ENCODE results near the gene NECTIN3. TPM values are rescaled to one million over a fixed set of nuclear protein-coding genes. Genes with fewer than 3 reads are reported as not detected.

The NECTIN3 gene
- total and polyA plus RNA-seq, 10 of the 15 experiments (the other 5 are each of a cell fraction or from before 2014, with no cell fraction given), result 0.21 TPM; not detected in 9

DNA sequence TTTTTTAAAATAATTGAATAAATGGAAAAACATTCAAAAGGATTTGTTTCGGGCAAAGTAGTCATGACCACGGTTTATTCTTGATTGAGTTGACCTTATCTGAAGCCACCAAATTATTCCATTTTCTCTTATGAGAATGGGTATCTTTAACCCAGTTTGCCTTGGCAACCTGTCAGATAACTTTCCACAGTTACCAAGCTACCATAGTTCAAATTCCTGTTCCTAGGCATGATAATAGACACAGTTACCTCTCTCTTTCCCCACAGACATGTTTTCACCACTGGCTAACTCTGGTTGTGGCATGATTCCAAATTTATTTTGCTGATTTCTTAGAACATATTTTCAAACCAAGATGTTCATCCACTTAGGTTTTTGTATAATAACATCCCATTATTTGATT, 84.9 kb downstream of the NECTIN3 start:
- Histone ChIP-seq H3K9ac (ENCODE audit: control insufficient read depth, insufficient read depth, low read length) (no peak overlapping the region), H4K20me1 (ENCODE audit: control insufficient read depth, insufficient read depth) (no peaks in the 10 kb centered on the region), H3K36me3 (ENCODE audit: control insufficient read depth in 2 of 2, insufficient read depth in 2 of 2, low read length in 1 of 2) (no peaks in the 10 kb centered on the region), H3K79me2 (ENCODE audit: control insufficient read depth, insufficient read depth, low read length) (no peaks in the 10 kb centered on the region), H3K4me3 (no peak overlapping the region), H2AFZ (ENCODE audit: control insufficient read depth, low read depth, low read length) (no peak overlapping the region), H3K4me2 (ENCODE audit: control insufficient read depth, insufficient read depth) (no peak overlapping the region), H3K27me3 (replicated peaks in 1 of 2; ENCODE audit: control insufficient read depth in 2 of 2, insufficient read depth in 2 of 2, low read length in 1 of 2) (no peaks in the 10 kb centered on the region), H3K4me1 (ENCODE audit: control insufficient read depth, insufficient read depth, low read length) (no peaks in the 10 kb centered on the region), H3K27ac (ENCODE audit: control insufficient read depth, insufficient read depth) (no peak overlapping the region), H3K9me3 (replicated peaks; ENCODE audit: control insufficient read depth, insufficient read depth, low read length) (no peaks in the 10 kb centered on the region)
- CTCF ChIA-PET, result no interaction called here
- WGBS (ENCODE audit: insufficient coverage, insufficient replicate concordance, low lambda C conversion rate, missing lambda C conversion rate), result 51% methylated on average over 2 of the region's 2 CpGs
- TF ChIP-seq MEF2A (IDR thresholded peaks at IDR 0.05; ENCODE audit: insufficient read depth, low read depth, low read length), result no peak
- no peak for TF ChIP-seq POLR2AphosphoS2 (IDR thresholded peaks at IDR 0.05; ENCODE audit: low read depth, low read length)
- TF ChIP-seq TCF3 (IDR thresholded peaks at IDR 0.05; ENCODE audit: borderline replicate concordance, insufficient read depth, low read depth, low read length), result no peak
- no peak for TF ChIP-seq CHD2 (IDR thresholded peaks at IDR 0.05; ENCODE audit: borderline replicate concordance, low read depth, low read length)
- no peak for TF ChIP-seq MYB (IDR thresholded peaks at IDR 0.05; ENCODE audit: borderline replicate concordance, low read depth, low read length)
- no peak for TF ChIP-seq ATF7 (IDR thresholded peaks at IDR 0.05; ENCODE audit: low read depth)
- TF ChIP-seq KDM1A (IDR thresholded peaks at IDR 0.05; ENCODE audit: borderline replicate concordance), result no peak
- FAIRE-seq, result no peak
- intact Hi-C loops (cut with micrococcal nuclease; ENCODE audit: unreplicated experiment) (no loop called here), in situ Hi-C loops (cut with MboI) (no loop called here)
- RAD21 ChIA-PET (ENCODE audit: unreplicated experiment), result no interaction called here
- DNase-seq (ENCODE audit: low read depth, low spot score), result no peak
- no peak for ATAC-seq
- SMC1A ChIA-PET (ENCODE audit: uncharacterized antibody, unreplicated experiment), result no interaction called here
- POLR2A ChIA-PET, result no interaction called here
- BruUV-seq (replicated peaks), result no TSS peak

GRCh38 chr3:111159391-111159790, 87.8 kb downstream of the NECTIN3 start:
- DNase-seq (ENCODE audit: low read depth, low spot score) (no peak), ATAC-seq (no peak), FAIRE-seq (no peak)
- H2AFZ ChIP-seq (ENCODE audit: control insufficient read depth, low read depth, low read length), result no peak overlapping the region
- H4K20me1 ChIP-seq (ENCODE audit: control insufficient read depth, insufficient read depth), result no peaks in the 10 kb centered on the region
- no TSS peak for BruUV-seq (replicated peaks)
- H3K9ac ChIP-seq (ENCODE audit: control insufficient read depth, insufficient read depth, low read length), result no peak overlapping the region
- H3K9me3 ChIP-seq (replicated peaks; ENCODE audit: control insufficient read depth, insufficient read depth, low read length), result no peaks in the 10 kb centered on the region
- no peaks in the 10 kb centered on the region for H3K4me1 ChIP-seq (ENCODE audit: control insufficient read depth, insufficient read depth, low read length)
- RAD21 ChIA-PET (ENCODE audit: unreplicated experiment), result no interaction called here
- POLR2A ChIA-PET, result no interaction called here
- H3K4me3 ChIP-seq, result no peak overlapping the region
- WGBS (ENCODE audit: insufficient coverage, insufficient replicate concordance, low lambda C conversion rate, missing lambda C conversion rate), result 18% methylated on average over 3 of the region's 3 CpGs
- H3K27ac ChIP-seq (ENCODE audit: control insufficient read depth, insufficient read depth), result no peak overlapping the region
- intact Hi-C loops (cut with micrococcal nuclease; ENCODE audit: unreplicated experiment) (no loop called here), in situ Hi-C loops (cut with MboI) (no loop called here)
- H3K36me3 ChIP-seq (ENCODE audit: control insufficient read depth in 2 of 2, insufficient read depth in 2 of 2, low read length in 1 of 2), result no peaks in the 10 kb centered on the region
- no peaks in the 10 kb centered on the region for H3K79me2 ChIP-seq (ENCODE audit: control insufficient read depth, insufficient read depth, low read length)
- no peaks in the 10 kb centered on the region for H3K27me3 ChIP-seq (replicated peaks in 1 of 2; ENCODE audit: control insufficient read depth in 2 of 2, insufficient read depth in 2 of 2, low read length in 1 of 2)
- no peak overlapping the region for H3K4me2 ChIP-seq (ENCODE audit: control insufficient read depth, insufficient read depth)
- CTCF ChIA-PET, result no interaction called here
- SMC1A ChIA-PET (ENCODE audit: uncharacterized antibody, unreplicated experiment), result no interaction called here
- no peak for TF ChIP-seq JUNB (IDR thresholded peaks at IDR 0.05)
- no peak for TF ChIP-seq SMARCA5 (IDR thresholded peaks at IDR 0.05)
- TF ChIP-seq, protein P1, sequence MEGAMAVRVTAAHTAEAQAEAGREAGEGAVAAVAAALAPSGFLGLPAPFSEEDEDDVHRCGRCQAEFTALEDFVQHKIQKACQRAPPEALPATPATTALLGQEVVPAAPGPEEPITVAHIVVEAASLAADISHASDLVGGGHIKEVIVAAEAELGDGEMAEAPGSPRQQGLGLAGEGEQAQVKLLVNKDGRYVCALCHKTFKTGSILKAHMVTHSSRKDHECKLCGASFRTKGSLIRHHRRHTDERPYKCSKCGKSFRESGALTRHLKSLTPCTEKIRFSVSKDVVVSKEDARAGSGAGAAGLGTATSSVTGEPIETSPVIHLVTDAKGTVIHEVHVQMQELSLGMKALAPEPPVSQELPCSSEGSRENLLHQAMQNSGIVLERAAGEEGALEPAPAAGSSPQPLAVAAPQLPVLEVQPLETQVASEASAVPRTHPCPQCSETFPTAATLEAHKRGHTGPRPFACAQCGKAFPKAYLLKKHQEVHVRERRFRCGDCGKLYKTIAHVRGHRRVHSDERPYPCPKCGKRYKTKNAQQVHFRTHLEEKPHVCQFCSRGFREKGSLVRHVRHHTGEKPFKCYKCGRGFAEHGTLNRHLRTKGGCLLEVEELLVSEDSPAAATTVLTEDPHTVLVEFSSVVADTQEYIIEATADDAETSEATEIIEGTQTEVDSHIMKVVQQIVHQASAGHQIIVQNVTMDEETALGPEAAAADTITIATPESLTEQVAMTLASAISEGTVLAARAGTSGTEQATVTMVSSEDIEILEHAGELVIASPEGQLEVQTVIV (IDR thresholded peaks at IDR 0.05; ENCODE audit: borderline replicate concordance, partially characterized antibody), result no peak
- no peak for TF ChIP-seq HDAC6 (IDR thresholded peaks at IDR 0.05; ENCODE audit: unreplicated experiment)
- TF ChIP-seq, protein P2, sequence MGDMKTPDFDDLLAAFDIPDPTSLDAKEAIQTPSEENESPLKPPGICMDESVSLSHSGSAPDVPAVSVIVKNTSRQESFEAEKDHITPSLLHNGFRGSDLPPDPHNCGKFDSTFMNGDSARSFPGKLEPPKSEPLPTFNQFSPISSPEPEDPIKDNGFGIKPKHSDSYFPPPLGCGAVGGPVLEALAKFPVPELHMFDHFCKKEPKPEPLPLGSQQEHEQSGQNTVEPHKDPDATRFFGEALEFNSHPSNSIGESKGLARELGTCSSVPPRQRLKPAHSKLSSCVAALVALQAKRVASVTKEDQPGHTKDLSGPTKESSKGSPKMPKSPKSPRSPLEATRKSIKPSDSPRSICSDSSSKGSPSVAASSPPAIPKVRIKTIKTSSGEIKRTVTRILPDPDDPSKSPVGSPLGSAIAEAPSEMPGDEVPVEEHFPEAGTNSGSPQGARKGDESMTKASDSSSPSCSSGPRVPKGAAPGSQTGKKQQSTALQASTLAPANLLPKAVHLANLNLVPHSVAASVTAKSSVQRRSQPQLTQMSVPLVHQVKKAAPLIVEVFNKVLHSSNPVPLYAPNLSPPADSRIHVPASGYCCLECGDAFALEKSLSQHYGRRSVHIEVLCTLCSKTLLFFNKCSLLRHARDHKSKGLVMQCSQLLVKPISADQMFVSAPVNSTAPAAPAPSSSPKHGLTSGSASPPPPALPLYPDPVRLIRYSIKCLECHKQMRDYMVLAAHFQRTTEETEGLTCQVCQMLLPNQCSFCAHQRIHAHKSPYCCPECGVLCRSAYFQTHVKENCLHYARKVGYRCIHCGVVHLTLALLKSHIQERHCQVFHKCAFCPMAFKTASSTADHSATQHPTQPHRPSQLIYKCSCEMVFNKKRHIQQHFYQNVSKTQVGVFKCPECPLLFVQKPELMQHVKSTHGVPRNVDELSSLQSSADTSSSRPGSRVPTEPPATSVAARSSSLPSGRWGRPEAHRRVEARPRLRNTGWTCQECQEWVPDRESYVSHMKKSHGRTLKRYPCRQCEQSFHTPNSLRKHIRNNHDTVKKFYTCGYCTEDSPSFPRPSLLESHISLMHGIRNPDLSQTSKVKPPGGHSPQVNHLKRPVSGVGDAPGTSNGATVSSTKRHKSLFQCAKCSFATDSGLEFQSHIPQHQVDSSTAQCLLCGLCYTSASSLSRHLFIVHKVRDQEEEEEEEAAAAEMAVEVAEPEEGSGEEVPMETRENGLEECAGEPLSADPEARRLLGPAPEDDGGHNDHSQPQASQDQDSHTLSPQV (IDR thresholded peaks at IDR 0.05), result no peak
- no peak for TF ChIP-seq CEBPB (IDR thresholded peaks at IDR 0.05; ENCODE audit: borderline replicate concordance in 1 of 2, low read depth in 2 of 2, low read length in 2 of 2)

Data from GM12878 (cell line).